Smooth muscle cell (in vitro differentiated cells): ENCODE results near the gene STK24. TPM values are rescaled to one million over a fixed set of nuclear protein-coding genes. Genes with fewer than 3 reads are reported as not detected.

Source experiments
- DNase-seq: peaks from one replicate; lab custom pipeline; 2025; ENCODE audit not compliant: unreplicated experiment; lab: John Stamatoyannopoulos, UW
- H2AFZ ChIP-seq: fragments of 200-600 bp; sonication (generic); 2 replicates; pipeline ENCODE4 v1.6.0; 2016; ENCODE audit warnings: antibody characterized with exemption, low read depth, mild to moderate bottlenecking
- H3F3A ChIP-seq: fragments of 200-600 bp; sonication (generic); 2 replicates; pipeline ENCODE4 v1.6.0; 2017; ENCODE audit warnings: antibody characterized with exemption, low read depth
- H3K27ac ChIP-seq: fragments of 200-600 bp; sonication (generic); 2 replicates; pipeline ENCODE4 v1.5.1; 2016; ENCODE audit warnings: low read depth, mild to moderate bottlenecking
- H3K27me3 ChIP-seq: fragments of 200-600 bp; sonication (generic); 2 replicates; pipeline ENCODE4 v1.6.1; 2016; ENCODE audit warnings: low read depth, mild to moderate bottlenecking
- H3K36me3 ChIP-seq: fragments of 200-600 bp; sonication (generic); 2 replicates; pipeline ENCODE4 v1.5.1; 2016; ENCODE audit warnings: low read depth
- H3K4me1 ChIP-seq: fragments of 200-600 bp; sonication (generic); 2 replicates; pipeline ENCODE4 v1.5.1; 2016; ENCODE audit warnings: low read depth
- H3K4me2 ChIP-seq: fragments of 200-600 bp; sonication (generic); 2 replicates; pipeline ENCODE4 v1.6.0; 2016; ENCODE audit warnings: mild to moderate bottlenecking
- H3K4me3 ChIP-seq: fragments of 200-600 bp; sonication (generic); 2 replicates; pipeline ENCODE4 v1.5.1; 2016; ENCODE audit warnings: mild to moderate bottlenecking
- H3K79me2 ChIP-seq: fragments of 200-600 bp; sonication (generic); 2 replicates; pipeline ENCODE4 v1.6.0; 2016; ENCODE audit warnings: low read depth, mild to moderate bottlenecking
- H3K9ac ChIP-seq: fragments of 200-600 bp; sonication (generic); 2 replicates; pipeline ENCODE4 v1.6.0; 2016; ENCODE audit warnings: low read depth
- H3K9me3 ChIP-seq: fragments of 200-600 bp; sonication (generic); replicated peaks from 2 replicates; pipeline ENCODE4 v1.5.1; 2016; ENCODE audit warnings: low read depth
- H4K20me1 ChIP-seq: fragments of 200-600 bp; sonication (generic); 2 replicates; pipeline ENCODE4 v1.6.0; 2016; ENCODE audit warnings: low read depth
- CTCF ChIP-seq: fragments of 200-600 bp; sonication (generic); IDR thresholded peaks from 2 replicates; pipeline ENCODE4 v1.5.1; 2017; ENCODE audit warnings: borderline replicate concordance, mild to moderate bottlenecking, antibody characterized with exemption; ENCODE audit not compliant: insufficient read depth, poor library complexity, severe bottlenecking
- WGBS: methylation state at CpG from one replicate; pipeline ENCODE4 v1.1.7; 2016; ENCODE audit warnings: low lambda C conversion rate; 5-methylcytosine and 5-hydroxymethylcytosine counted together
- polyA plus RNA-seq: library from polyadenylated mRNA; unstranded; fragments of >200 nt; fragmentation: Nextera tagmentation; extraction: Ambion mirVana; gene quantifications from 2 replicates; pipeline ENCODE4 v1.2.1, GENCODE V29; 2016
- total RNA-seq: library from RNA; depleted of rRNA; stranded (reverse); fragments of >200 nt; gene quantifications from 2 replicates; pipeline ENCODE4 v1.2.3, GENCODE V29; 2014

Gene STK24
- total and polyA plus RNA-seq, 2 experiments from 2014 or later: 80.2 to 89.1 TPM

DNA sequence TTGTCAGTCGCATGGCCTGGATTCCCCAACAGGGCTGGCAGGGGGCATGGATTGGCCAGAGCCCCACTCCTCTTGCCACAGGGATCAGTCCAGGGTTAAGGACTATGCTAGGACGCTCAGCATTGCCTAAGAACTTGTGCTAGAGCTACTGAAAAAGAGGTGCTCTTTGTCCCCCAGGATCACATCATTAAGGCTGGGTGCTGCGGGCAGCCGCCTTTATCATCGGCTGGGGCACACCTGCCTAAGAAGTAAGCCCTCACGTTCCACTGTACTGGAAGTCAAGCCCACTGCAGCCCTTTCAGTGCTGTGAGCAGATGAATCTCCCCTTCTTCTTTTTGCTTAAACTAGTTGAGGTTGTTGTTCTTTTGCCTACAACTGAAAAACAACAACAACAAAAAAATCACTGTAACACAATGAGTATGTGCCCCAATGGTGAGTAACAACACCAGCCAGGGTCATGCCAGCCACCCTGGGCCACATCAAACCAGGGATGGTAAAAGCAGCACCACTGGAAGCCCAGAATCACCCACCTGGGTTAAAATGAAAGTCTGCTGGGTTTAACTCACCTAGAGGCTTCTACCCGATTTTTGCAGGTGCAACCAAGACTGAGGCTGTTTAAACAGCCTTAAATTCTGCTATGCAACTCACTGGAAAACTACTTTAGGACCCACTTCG is 20.6 kb downstream of the STK24 start:
- Histone ChIP-seq H4K20me1 (peaks cover 100% of the 10 kb centered on the region), H3K9ac (no peak overlapping the region)

DNA sequence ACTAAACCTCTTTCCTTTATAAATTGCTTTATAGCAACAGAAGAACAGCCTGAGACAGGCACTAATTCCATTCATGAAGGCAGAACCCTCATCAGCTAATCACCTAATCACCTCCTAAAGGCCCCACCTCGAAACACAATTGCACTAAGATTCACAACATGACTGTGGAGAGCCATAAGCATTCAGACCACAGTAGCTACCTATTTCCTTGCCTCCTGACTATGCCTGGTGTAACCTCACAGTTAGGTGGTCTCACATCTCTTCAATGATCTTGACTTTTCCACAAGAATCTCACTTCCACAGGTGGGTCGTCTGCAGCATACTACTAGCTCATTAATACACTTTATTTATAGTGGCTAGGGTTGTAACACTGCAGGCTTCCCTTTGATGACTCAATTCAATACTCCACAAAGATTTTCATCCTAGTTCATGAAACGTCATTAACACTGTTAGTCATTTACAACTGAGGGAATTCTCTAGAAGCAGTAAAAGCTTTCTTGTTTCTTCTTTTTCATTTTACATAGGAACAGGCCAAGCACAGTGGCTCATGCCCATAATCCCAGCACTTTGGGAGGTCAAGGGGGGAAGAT is 27.1 kb downstream of the STK24 start:
- H4K20me1 ChIP-seq: peaks cover 99% of the 10 kb centered on the region
- H3K4me3 ChIP-seq: no peak overlapping the region
- DNase-seq: no peak
- no peaks in the 10 kb centered on the region for H3K36me3 ChIP-seq
- no peak for TF ChIP-seq CTCF
- no peak overlapping the region for H2AFZ ChIP-seq
- peaks cover 3% of the 10 kb centered on the region for H3K4me1 ChIP-seq
- H3K9me3 ChIP-seq: no peaks in the 10 kb centered on the region
- WGBS: 61% methylated on average over 3 of the region's 3 CpGs
- H3K27me3 ChIP-seq: no peaks in the 10 kb centered on the region
- H3F3A ChIP-seq: peaks cover 4% of the 10 kb centered on the region
- peak overlapping the region; percentile 49 for H3K27ac ChIP-seq
- peak overlapping the region; percentile 29 for H3K4me2 ChIP-seq
- no peak overlapping the region for H3K9ac ChIP-seq
- peaks cover 97% of the 10 kb centered on the region for H3K79me2 ChIP-seq

More for the DNA sequence above, 20.6 kb downstream of the STK24 start:
- Histone ChIP-seq H3K4me2 (peak overlapping the region; percentile 20), H3K4me1 (peaks cover 11% of the 10 kb centered on the region), H3K79me2 (peaks cover 99% of the 10 kb centered on the region), H3K36me3 (no peaks in the 10 kb centered on the region), H3K9me3 (no peaks in the 10 kb centered on the region), H3K27me3 (no peaks in the 10 kb centered on the region), H3F3A (peaks cover 10% of the 10 kb centered on the region), H2AFZ (no peak overlapping the region), H3K27ac (peak overlapping the region; percentile 74), H3K4me3 (no peak overlapping the region)
- DNase-seq: no peak
- 96% methylated on average over 8 of the region's 8 CpGs for WGBS
- TF ChIP-seq CTCF: no peak

DNA sequence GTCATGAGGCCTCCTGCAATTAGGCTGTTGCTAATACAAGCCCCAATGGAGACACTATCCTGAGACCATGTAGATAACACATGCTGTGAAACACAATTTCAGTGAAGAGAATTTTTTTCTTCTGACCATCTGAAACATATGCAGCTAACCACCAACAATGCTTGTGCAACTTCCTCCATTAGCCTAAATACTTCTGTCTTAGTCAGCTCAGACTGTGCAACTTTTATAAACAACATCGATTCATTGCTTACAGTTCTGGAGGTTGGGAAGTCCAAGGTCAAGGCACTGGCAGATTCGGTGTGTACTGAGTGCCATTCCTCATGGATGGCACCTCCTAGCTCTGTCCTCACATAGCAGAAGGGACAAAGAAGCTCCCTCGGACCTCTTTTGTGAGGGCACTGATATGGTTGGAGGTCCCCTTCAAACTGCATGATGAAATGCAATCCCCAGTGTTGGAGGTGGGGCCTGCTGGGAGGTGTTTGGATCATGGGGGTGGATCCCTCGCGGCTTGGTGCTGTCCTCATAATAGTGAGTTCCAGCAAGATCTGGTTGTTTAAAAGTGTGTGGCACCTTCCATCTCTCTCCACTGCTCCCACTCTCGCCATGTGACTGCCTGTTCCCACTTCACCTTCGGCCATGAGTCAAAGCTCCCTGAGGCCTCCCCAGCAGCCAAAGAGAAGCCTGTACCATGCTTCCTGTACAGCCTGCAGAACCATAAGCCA is 27.7 kb downstream of the STK24 start:
- peak overlapping the region; percentile 29 for H3K4me2 ChIP-seq
- no peak overlapping the region for H3K9ac ChIP-seq
- H2AFZ ChIP-seq: no peak overlapping the region
- H3K27me3 ChIP-seq: no peaks in the 10 kb centered on the region
- H4K20me1 ChIP-seq: peaks cover 99% of the 10 kb centered on the region
- 73% methylated on average over 7 of the region's 7 CpGs for WGBS
- H3K9me3 ChIP-seq: no peaks in the 10 kb centered on the region
- H3K36me3 ChIP-seq: no peaks in the 10 kb centered on the region
- no peak overlapping the region for H3K4me3 ChIP-seq
- TF ChIP-seq CTCF: no peak
- DNase-seq: no peak
- peaks cover 4% of the 10 kb centered on the region for H3F3A ChIP-seq
- peaks cover 97% of the 10 kb centered on the region for H3K79me2 ChIP-seq
- H3K4me1 ChIP-seq: peaks cover 10% of the 10 kb centered on the region
- H3K27ac ChIP-seq: peak overlapping the region; percentile 49
